Measurements from ENCODE around the gene CAPSL. TPM values are rescaled to one million over a fixed set of nuclear protein-coding genes. Genes with fewer than 3 reads are reported as not detected.

The CAPSL gene
- total RNA-seq, 3 donors from 2014 or later (not counting 1 experiment from before 2014, with no cell fraction given): not detected

DNA sequence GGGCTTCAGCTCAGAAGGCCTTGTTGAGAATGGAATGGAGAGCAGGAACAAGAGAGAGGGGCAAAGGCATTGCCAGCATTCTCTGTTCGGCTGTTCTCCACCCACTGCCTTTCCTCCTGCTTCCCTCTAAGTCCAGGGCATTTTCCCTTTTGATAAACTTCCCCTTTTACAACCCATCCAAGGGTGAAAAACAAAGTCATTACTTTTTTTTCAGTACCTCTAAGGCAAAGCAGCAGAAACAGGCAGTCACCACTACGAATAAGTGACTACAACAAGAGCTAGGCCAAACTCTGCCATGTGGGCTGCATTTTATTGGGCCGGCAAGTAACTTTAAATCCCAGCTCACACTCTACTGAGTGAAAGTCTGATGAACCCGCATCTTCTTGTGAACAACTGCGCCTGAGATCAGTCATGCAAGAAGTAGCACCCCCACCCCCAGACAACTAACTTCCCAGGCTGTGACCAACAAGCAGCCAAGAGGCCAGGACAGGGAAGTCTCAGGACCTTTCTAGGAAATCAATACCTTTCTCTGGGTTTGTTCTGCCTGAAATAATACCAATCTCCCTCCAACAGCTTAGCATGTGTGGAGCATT lies 68.6 kb downstream of the CAPSL start:
- ATAC-seq (no peak), DNase-seq (no peak)
- H3K4me1 Mint-ChIP-seq: no peaks in the 10 kb centered on the region
- no peaks in the 10 kb centered on the region for H3K36me3 Mint-ChIP-seq
- Histone ChIP-seq H3K27ac (ENCODE audit: low read length) (no peak overlapping the region), H3K4me1 (ENCODE audit: control insufficient read depth, insufficient read depth, low read length) (peaks cover 5% of the 10 kb centered on the region), H3K9me3 (ENCODE audit: control insufficient read depth, insufficient read depth, low read length) (no peaks in the 10 kb centered on the region), H3K4me3 (ENCODE audit: low read length) (no peak overlapping the region), H3K27me3 (ENCODE audit: control insufficient read depth, insufficient read depth, low read length) (no peaks in the 10 kb centered on the region), H3K36me3 (ENCODE audit: control insufficient read depth, insufficient read depth, low read length) (peaks cover 58% of the 10 kb centered on the region)
- TF ChIP-seq, protein P1, sequence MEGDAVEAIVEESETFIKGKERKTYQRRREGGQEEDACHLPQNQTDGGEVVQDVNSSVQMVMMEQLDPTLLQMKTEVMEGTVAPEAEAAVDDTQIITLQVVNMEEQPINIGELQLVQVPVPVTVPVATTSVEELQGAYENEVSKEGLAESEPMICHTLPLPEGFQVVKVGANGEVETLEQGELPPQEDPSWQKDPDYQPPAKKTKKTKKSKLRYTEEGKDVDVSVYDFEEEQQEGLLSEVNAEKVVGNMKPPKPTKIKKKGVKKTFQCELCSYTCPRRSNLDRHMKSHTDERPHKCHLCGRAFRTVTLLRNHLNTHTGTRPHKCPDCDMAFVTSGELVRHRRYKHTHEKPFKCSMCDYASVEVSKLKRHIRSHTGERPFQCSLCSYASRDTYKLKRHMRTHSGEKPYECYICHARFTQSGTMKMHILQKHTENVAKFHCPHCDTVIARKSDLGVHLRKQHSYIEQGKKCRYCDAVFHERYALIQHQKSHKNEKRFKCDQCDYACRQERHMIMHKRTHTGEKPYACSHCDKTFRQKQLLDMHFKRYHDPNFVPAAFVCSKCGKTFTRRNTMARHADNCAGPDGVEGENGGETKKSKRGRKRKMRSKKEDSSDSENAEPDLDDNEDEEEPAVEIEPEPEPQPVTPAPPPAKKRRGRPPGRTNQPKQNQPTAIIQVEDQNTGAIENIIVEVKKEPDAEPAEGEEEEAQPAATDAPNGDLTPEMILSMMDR (IDR thresholded peaks at IDR 0.05): no peak
- intact Hi-C loops (cut with micrococcal nuclease): no loop called here
- WGBS (ENCODE audit: insufficient coverage): 71% methylated on average over 5 of the region's 5 CpGs
- no peak overlapping the region for H3K4me3 Mint-ChIP-seq
- H3K27me3 Mint-ChIP-seq (ENCODE audit: low read depth in 2 of 2): no peaks in the 10 kb centered on the region
- no peaks in the 10 kb centered on the region for H3K9me3 Mint-ChIP-seq
- no peak overlapping the region for H3K27ac Mint-ChIP-seq

DNA sequence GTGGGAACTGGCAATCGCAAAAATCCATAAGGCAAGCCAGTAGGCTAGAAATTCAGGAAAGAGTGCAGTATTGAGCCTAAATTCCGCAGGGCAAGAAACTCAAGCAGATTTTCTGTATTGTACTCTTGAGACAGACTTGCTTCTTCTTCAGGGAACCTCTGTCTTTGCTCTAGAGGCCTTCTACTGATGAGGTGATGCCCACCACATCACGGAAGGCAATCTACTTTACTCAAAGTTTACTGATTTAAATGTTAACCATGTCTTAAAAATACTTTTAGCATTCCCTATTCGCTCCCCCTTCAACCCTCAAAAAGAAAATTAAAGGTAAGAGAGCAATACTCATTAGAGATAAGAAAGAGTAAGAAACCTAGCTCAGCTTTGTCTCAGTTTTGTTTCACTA lies 70.4 kb downstream of the CAPSL start:
- intact Hi-C loops (cut with micrococcal nuclease): no loop called here
- H3K27me3 Mint-ChIP-seq (ENCODE audit: low read depth in 2 of 2): no peaks in the 10 kb centered on the region
- Histone ChIP-seq H3K4me1 (ENCODE audit: control insufficient read depth, insufficient read depth, low read length) (peaks cover 5% of the 10 kb centered on the region), H3K9me3 (ENCODE audit: control insufficient read depth, insufficient read depth, low read length) (no peaks in the 10 kb centered on the region), H3K27me3 (ENCODE audit: control insufficient read depth, insufficient read depth, low read length) (no peaks in the 10 kb centered on the region), H3K4me3 (ENCODE audit: low read length) (no peak overlapping the region), H3K36me3 (ENCODE audit: control insufficient read depth, insufficient read depth, low read length) (peaks cover 47% of the 10 kb centered on the region), H3K27ac (ENCODE audit: low read length) (no peak overlapping the region)
- no peaks in the 10 kb centered on the region for H3K9me3 Mint-ChIP-seq
- H3K4me3 Mint-ChIP-seq: no peak overlapping the region
- 95% methylated on average over 3 of the region's 4 CpGs for WGBS (ENCODE audit: insufficient coverage)
- no peak overlapping the region for H3K27ac Mint-ChIP-seq
- TF ChIP-seq, protein P1 (IDR thresholded peaks at IDR 0.05): no peak
- H3K36me3 Mint-ChIP-seq: no peaks in the 10 kb centered on the region
- no peak for DNase-seq
- peaks cover 0 to 2% of the 10 kb centered on the region in 2 donors for H3K4me1 Mint-ChIP-seq
- ATAC-seq: no peak

DNA sequence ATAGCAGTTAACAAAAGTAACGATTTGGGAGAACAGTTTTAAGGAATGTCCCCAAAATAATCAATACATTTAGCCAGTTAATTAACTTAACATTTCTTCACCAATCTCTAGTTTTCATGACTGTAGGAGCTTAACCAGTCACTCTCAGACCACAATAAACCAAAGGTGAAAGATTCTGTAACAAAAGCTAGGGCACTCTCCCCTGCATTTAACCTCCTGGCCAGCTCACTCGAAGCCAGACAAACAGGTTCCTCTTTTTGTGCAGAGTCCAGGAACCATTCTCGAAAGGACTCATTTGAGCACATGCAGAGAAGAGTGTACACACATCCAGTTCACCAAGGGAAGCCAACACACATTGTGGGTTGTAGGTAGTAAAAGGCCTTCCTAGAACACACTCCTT lies 75.3 kb downstream of the CAPSL start:
- peaks cover 0 to 5% of the 10 kb centered on the region in 2 donors for H3K27me3 Mint-ChIP-seq (ENCODE audit: low read depth in 2 of 2)
- H3K4me1 Mint-ChIP-seq: peaks cover 11 to 13% of the 10 kb centered on the region in 2 donors
- H3K36me3 ChIP-seq (ENCODE audit: control insufficient read depth, insufficient read depth, low read length): peaks cover 35% of the 10 kb centered on the region
- peak overlapping the region; percentile 4 for H3K4me3 Mint-ChIP-seq
- no peaks in the 10 kb centered on the region for H3K9me3 ChIP-seq (ENCODE audit: control insufficient read depth, insufficient read depth, low read length)
- DNase-seq (no peak), ATAC-seq (no peak)
- TF ChIP-seq, protein P1 (IDR thresholded peaks at IDR 0.05): no peak
- H3K4me3 ChIP-seq (ENCODE audit: low read length): peak overlapping the region; percentile 2
- no peaks in the 10 kb centered on the region for H3K27me3 ChIP-seq (ENCODE audit: control insufficient read depth, insufficient read depth, low read length)
- WGBS (ENCODE audit: insufficient coverage): 45% methylated on average over 3 of the region's 3 CpGs
- H3K27ac Mint-ChIP-seq: no peak overlapping the region
- H3K27ac ChIP-seq (ENCODE audit: low read length): no peak overlapping the region
- no peaks in the 10 kb centered on the region for H3K4me1 ChIP-seq (ENCODE audit: control insufficient read depth, insufficient read depth, low read length)
- H3K36me3 Mint-ChIP-seq: no peaks in the 10 kb centered on the region
- no peaks in the 10 kb centered on the region for H3K9me3 Mint-ChIP-seq
- intact Hi-C loops (cut with micrococcal nuclease): no loop called here

DNA sequence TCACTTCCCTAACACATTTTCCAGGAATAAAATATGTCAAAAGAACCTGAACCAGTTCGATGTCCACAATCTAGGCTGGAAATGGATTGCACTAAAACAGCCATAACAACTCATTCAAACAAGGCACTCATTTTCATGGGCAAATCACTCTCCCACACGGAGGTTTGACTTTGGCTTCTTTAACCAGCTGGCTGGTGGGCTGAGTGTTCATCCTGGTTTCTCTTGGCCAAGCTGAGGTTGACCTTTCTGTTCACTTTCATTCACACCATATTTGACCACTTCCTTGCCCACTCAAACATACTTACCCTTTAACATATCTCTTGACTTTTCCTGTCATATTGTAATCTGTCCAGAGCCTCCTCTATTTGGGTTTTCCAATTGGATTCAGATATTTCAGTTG lies 76.3 kb downstream of the CAPSL start:
- WGBS (ENCODE audit: insufficient coverage): 54% methylated on average over 2 of the region's 2 CpGs
- DNase-seq (no peak), ATAC-seq (no peak)
- Mint-ChIP-seq H3K27me3 (ENCODE audit: low read depth in 2 of 2) (peaks cover 0 to 5% of the 10 kb centered on the region in 2 donors), H3K9me3 (no peaks in the 10 kb centered on the region), H3K27ac (no peak overlapping the region), H3K36me3 (no peaks in the 10 kb centered on the region), H3K4me3 (no peak overlapping the region), H3K4me1 (peaks cover 11 to 14% of the 10 kb centered on the region in 2 donors)
- Histone ChIP-seq H3K27ac (ENCODE audit: low read length) (peak overlapping the region; percentile 47), H3K4me3 (ENCODE audit: low read length) (no peak overlapping the region), H3K9me3 (ENCODE audit: control insufficient read depth, insufficient read depth, low read length) (no peaks in the 10 kb centered on the region), H3K27me3 (ENCODE audit: control insufficient read depth, insufficient read depth, low read length) (no peaks in the 10 kb centered on the region), H3K4me1 (ENCODE audit: control insufficient read depth, insufficient read depth, low read length) (no peaks in the 10 kb centered on the region), H3K36me3 (ENCODE audit: control insufficient read depth, insufficient read depth, low read length) (peaks cover 26% of the 10 kb centered on the region)
- TF ChIP-seq, protein P1 (IDR thresholded peaks at IDR 0.05): no peak
- intact Hi-C loops (cut with micrococcal nuclease): no loop called here

All from natural killer cell (primary cell).